Fibroblast of lung (primary cell): ENCODE data around the gene VPS25. TPM values are rescaled to one million over a fixed set of nuclear protein-coding genes. Genes with fewer than 3 reads are reported as not detected.
"Not testable (repeated sequence)": the region's sequence is repeated elsewhere in the genome, so short reads cannot be mapped to it uniquely, and the experiment has no call there.

Experiments used
- DNase-seq, 2 donors: peaks; one replicate each; pipeline versions ENCODE4 v3.0.0 to v3.0.0-alpha.2; 2010; ENCODE audit warnings: low read depth in 2 of 2
- H2AFZ ChIP-seq: 2 replicates; pipeline ENCODE4 v1.5.1; 2012; ENCODE audit warnings: low read length, control low read depth, inconsistent platforms
- H3K27ac ChIP-seq: 2 replicates; pipeline ENCODE4 v1.5.1; 2011; ENCODE audit warnings: low read length, control low read depth; ENCODE audit not compliant: insufficient read depth
- H3K27me3 ChIP-seq: 2 replicates; pipeline ENCODE4 v1.5.1; 2011; ENCODE audit warnings: mild to moderate bottlenecking, low read length; ENCODE audit not compliant: control insufficient read depth, insufficient read depth
- H3K36me3 ChIP-seq: 2 replicates; pipeline ENCODE4 v1.5.1; 2011; ENCODE audit warnings: low read length; ENCODE audit not compliant: control insufficient read depth, insufficient read depth
- H3K4me1 ChIP-seq: 2 replicates; pipeline ENCODE4 v1.5.1; 2011; ENCODE audit warnings: low read length; ENCODE audit not compliant: control insufficient read depth, insufficient read depth; ENCODE audit errors: extremely low read depth
- H3K4me2 ChIP-seq: 2 replicates; pipeline ENCODE4 v1.5.1; 2011; ENCODE audit warnings: low read length, control low read depth; ENCODE audit not compliant: insufficient read depth; ENCODE audit errors: extremely low read depth
- H3K4me3 ChIP-seq, 4 experiments: fragments of 200-600 bp in 1 of 4; sonication (generic) in 1 of 4; replicated peaks in 1 of 4; 2 replicates each; pipeline ENCODE4 v1.5.1; 2011 to 2016; ENCODE audit warnings: low read length in 4 of 4, low read depth in 3 of 4, mild to moderate bottlenecking in 3 of 4, control low read depth in 2 of 4, inconsistent platforms in 1 of 4, mixed read lengths in 1 of 4; ENCODE audit not compliant: insufficient read depth in 1 of 4; ENCODE audit errors: control extremely low read depth in 1 of 4
- H3K79me2 ChIP-seq: 2 replicates; pipeline ENCODE4 v1.5.1; 2012; ENCODE audit warnings: mild to moderate bottlenecking, low read length, inconsistent platforms; ENCODE audit not compliant: control insufficient read depth, insufficient read depth
- H3K9ac ChIP-seq: 2 replicates; pipeline ENCODE4 v1.5.1; 2011; ENCODE audit warnings: mild to moderate bottlenecking, low read length, control low read depth; ENCODE audit not compliant: insufficient read depth
- H3K9me3 ChIP-seq: 2 replicates; pipeline ENCODE4 v1.5.1; 2012; ENCODE audit warnings: low read depth, low read length; ENCODE audit not compliant: control insufficient read depth, insufficient read depth
- H4K20me1 ChIP-seq: 2 replicates; pipeline ENCODE4 v1.5.1; 2011; ENCODE audit warnings: low read length; ENCODE audit not compliant: control insufficient read depth, insufficient read depth; ENCODE audit errors: extremely low read depth
- EZH2 ChIP-seq: IDR thresholded peaks from 2 replicates; pipeline ENCODE4 v1.5.1; 2012; ENCODE audit warnings: low read length, control low read depth, mild to moderate bottlenecking; ENCODE audit errors: missing control alignments
- polyA plus RNA-seq, 2 donors: library from polyadenylated mRNA; depleted of rRNA in 1 of 2; stranded (reverse) in 1 of 2; unstranded in 1 of 2; fragments of >200 nt; gene quantifications; 2 replicates each; pipeline ENCODE4 v1.2.1, GENCODE V29; 2011 to 2012; ENCODE audit warnings: missing spikeins in 1 of 2
- total RNA-seq: library from RNA; depleted of rRNA; stranded (reverse); fragments of >200 nt; gene quantifications from 2 replicates; pipeline ENCODE4 v1.2.1, GENCODE V29; 2014
- TF ChIP-seq, protein P1 (sequence below), 2 donors: IDR thresholded peaks in 1 of 2; conservative IDR thresholded peaks in 1 of 2; 1 replicate in 1 of 2; 2 replicates in 1 of 2; pipeline ENCODE4 v1.5.1; 2011 to 2012; ENCODE audit warnings: low read length in 2 of 2, control low read depth in 1 of 2, inconsistent platforms in 1 of 2, low read depth in 1 of 2, mild to moderate bottlenecking in 1 of 2

The VPS25 gene
- total and polyA plus RNA-seq, 2 donors (not counting 1 experiment from before 2014, with no cell fraction given) = 43.6 to 92.7 TPM

- no peak overlapping the region for H3K27ac ChIP-seq
- TF ChIP-seq EZH2 = no peak
- TF ChIP-seq, protein P1, sequence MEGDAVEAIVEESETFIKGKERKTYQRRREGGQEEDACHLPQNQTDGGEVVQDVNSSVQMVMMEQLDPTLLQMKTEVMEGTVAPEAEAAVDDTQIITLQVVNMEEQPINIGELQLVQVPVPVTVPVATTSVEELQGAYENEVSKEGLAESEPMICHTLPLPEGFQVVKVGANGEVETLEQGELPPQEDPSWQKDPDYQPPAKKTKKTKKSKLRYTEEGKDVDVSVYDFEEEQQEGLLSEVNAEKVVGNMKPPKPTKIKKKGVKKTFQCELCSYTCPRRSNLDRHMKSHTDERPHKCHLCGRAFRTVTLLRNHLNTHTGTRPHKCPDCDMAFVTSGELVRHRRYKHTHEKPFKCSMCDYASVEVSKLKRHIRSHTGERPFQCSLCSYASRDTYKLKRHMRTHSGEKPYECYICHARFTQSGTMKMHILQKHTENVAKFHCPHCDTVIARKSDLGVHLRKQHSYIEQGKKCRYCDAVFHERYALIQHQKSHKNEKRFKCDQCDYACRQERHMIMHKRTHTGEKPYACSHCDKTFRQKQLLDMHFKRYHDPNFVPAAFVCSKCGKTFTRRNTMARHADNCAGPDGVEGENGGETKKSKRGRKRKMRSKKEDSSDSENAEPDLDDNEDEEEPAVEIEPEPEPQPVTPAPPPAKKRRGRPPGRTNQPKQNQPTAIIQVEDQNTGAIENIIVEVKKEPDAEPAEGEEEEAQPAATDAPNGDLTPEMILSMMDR (conservative IDR thresholded peaks at IDR 0.05 in 1 of 2, IDR thresholded peaks at IDR 0.05 in 1 of 2; ENCODE audit: low read depth in 1 of 2, low read length in 2 of 2) = no peak
- no peak overlapping the region for H3K4me2 ChIP-seq
- no peak overlapping the region for H3K4me3 ChIP-seq
- DNase-seq = no peak
- H3K4me1 ChIP-seq = peaks cover 3% of the 10 kb centered on the region
- H3K9me3 ChIP-seq = no peaks in the 10 kb centered on the region
- no peaks in the 10 kb centered on the region for H3K36me3 ChIP-seq
- H4K20me1 ChIP-seq = no peaks in the 10 kb centered on the region
- no peaks in the 10 kb centered on the region for H3K27me3 ChIP-seq
- H3K9ac ChIP-seq = no peak overlapping the region
- H3K79me2 ChIP-seq = peaks cover 17% of the 10 kb centered on the region
- no peak overlapping the region for H2AFZ ChIP-seq
Observed at GRCh38 chr17:42740699-42741098, 32.5 kb upstream of the VPS25 start.

GRCh38 chr17:42742916-42743315 lies 30.3 kb upstream of the VPS25 start:
- H4K20me1 ChIP-seq, H3K9ac ChIP-seq, H3K36me3 ChIP-seq, DNase-seq, H3K27me3 ChIP-seq, H3K27ac ChIP-seq, H3K4me3 ChIP-seq, H3K9me3 ChIP-seq, H3K4me2 ChIP-seq, H3K4me1 ChIP-seq, H2AFZ ChIP-seq: not testable (repeated sequence)
- peaks cover 17% of the 10 kb centered on the region for H3K79me2 ChIP-seq

DNA sequence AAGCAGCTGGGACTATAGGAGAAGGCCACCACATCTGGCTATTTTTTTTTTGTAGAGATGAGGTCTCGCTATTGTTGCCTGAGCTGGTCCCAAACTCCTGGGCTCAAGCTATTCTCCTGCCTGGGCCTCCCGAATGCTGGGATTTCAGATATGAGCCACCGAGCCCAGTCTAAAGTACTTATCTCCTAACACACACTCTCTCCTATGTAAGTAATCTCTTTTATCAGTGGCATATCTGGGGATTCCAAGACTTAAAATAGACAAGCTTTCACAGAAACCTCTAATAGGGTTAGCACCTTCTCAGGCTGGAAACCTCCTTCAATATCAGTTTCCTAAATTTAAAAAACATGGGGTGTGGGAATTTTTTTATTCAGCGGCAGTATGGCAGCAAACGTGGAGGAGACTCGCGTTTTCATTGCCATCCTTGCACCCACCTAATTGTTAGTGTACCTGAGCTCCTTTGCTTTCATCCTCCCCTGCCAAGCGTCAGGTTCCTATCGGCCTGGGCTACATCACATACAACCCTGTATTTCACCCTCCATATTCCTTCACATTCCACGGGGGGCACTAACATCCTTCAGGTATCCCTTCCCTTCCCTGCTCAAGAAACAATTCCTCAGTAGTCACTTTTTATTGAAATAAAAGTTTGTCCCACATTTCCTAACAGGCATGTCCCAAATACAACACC lies 29.5 kb upstream of the VPS25 start:
- Histone ChIP-seq H3K79me2 (peaks cover 17% of the 10 kb centered on the region), H4K20me1 (no peaks in the 10 kb centered on the region), H3K4me3 (peak overlapping the region; percentile 81 to 89 (median 84)), H3K9ac (peak overlapping the region; percentile 82), H3K27me3 (no peaks in the 10 kb centered on the region), H2AFZ (peak overlapping the region; percentile 95), H3K4me2 (peak overlapping the region; percentile 90), H3K9me3 (no peaks in the 10 kb centered on the region), H3K4me1 (peaks cover 3% of the 10 kb centered on the region), H3K36me3 (no peaks in the 10 kb centered on the region), H3K27ac (peak overlapping the region; percentile 69)
- DNase-seq = no peak
- TF ChIP-seq EZH2 = no peak
- TF ChIP-seq, protein P1 (conservative IDR thresholded peaks at IDR 0.05 in 1 of 2, IDR thresholded peaks at IDR 0.05 in 1 of 2; ENCODE audit: low read depth in 1 of 2, low read length in 2 of 2) = peak in 1 of 2 donors; percentile 5
